ENCODE data around the gene ZNF778.

The ZNF778 gene

GRCh38 chr16:89278441-89279240, 61.1 kb downstream of the ZNF778 start:
- no peak for DNase-seq

- DNase-seq = no peak
Measured at GRCh38 chr16:89279666-89280481, 62.4 kb downstream of the ZNF778 start.

GRCh38 chr16:89280546-89281188, 63.2 kb downstream of the ZNF778 start:
- no peak for DNase-seq

- DNase-seq = no peak
Measured at GRCh38 chr16:89281189-89281577, 63.7 kb downstream of the ZNF778 start.

GRCh38 chr16:89281829-89282228, 64.3 kb downstream of the ZNF778 start:
- no peak for DNase-seq

GRCh38 chr16:89282523-89282922, 65.0 kb downstream of the ZNF778 start:
- DNase-seq = no peak

GRCh38 chr16:89283449-89283848, 65.9 kb downstream of the ZNF778 start:
- no peak for DNase-seq

GRCh38 chr16:89285381-89285780, 67.9 kb downstream of the ZNF778 start:
- DNase-seq = no peak

GRCh38 chr16:89286096-89286495, 68.6 kb downstream of the ZNF778 start:
- no peak for DNase-seq

Data from activated CD4-positive, CD25-positive, alpha-beta regulatory T cell treated with anti-CD3 and anti-CD28 coated beads, Interleukin-2, amount 50 U/mL, for 72 hours (primary cell).